Middle frontal gyrus (tissue), 1 donor: ENCODE measurements around the gene SLC10A7.
"Not testable (repeated sequence)": the region's sequence is repeated elsewhere in the genome, so short reads cannot be mapped to it uniquely, and the experiment has no call there.

Experiments
- DNase-seq: peaks from one replicate; pipeline ENCODE4 v3.0.0-alpha.2; 2015; ENCODE audit warnings: low spot score; ENCODE audit errors: extremely low spot score

SLC10A7 gene

GRCh38 chr4:146367347-146367746 is 154.4 kb downstream of the SLC10A7 start:
- DNase-seq = no peak

- no peak for DNase-seq
These were observed 162.0 kb downstream of the SLC10A7 start for GRCh38 chr4:146359771-146360170.

- DNase-seq = not testable (repeated sequence)
These were observed 171.6 kb downstream of the SLC10A7 start for GRCh38 chr4:146350114-146350513.

GRCh38 chr4:146349306-146349705 is 172.4 kb downstream of the SLC10A7 start:
- DNase-seq = no peak

- no peak for DNase-seq
These were observed 173.9 kb downstream of the SLC10A7 start for GRCh38 chr4:146347822-146348221.

GRCh38 chr4:146346276-146346675 is 175.5 kb downstream of the SLC10A7 start:
- no peak for DNase-seq

GRCh38 chr4:146343776-146344175 is 178.0 kb downstream of the SLC10A7 start:
- no peak for DNase-seq

- DNase-seq = no peak
These were observed 178.5 kb downstream of the SLC10A7 start for GRCh38 chr4:146343199-146343598.

- DNase-seq = no peak
These were observed 179.0 kb downstream of the SLC10A7 start for GRCh38 chr4:146342600-146343192.

- DNase-seq = no peak
These were observed 180.9 kb downstream of the SLC10A7 start for GRCh38 chr4:146340798-146341197.

GRCh38 chr4:146338512-146338911 is 183.2 kb downstream of the SLC10A7 start:
- no peak for DNase-seq

GRCh38 chr4:146336410-146336807 is 185.3 kb downstream of the SLC10A7 start:
- DNase-seq = no peak

GRCh38 chr4:146335763-146336409 is 185.9 kb downstream of the SLC10A7 start:
- DNase-seq = no peak

GRCh38 chr4:146334862-146335449 is 186.8 kb downstream of the SLC10A7 start:
- no peak for DNase-seq

GRCh38 chr4:146333895-146334262 is 187.9 kb downstream of the SLC10A7 start:
- no peak for DNase-seq

- no peak for DNase-seq
These were observed 188.4 kb downstream of the SLC10A7 start for GRCh38 chr4:146333187-146333894.

GRCh38 chr4:146330392-146330791 is 191.3 kb downstream of the SLC10A7 start:
- no peak for DNase-seq

- no peak for DNase-seq
These were observed 192.6 kb downstream of the SLC10A7 start for GRCh38 chr4:146329050-146329716.

- DNase-seq = no peak
These were observed 193.7 kb downstream of the SLC10A7 start for GRCh38 chr4:146327859-146328650.

GRCh38 chr4:146318894-146319293 is 202.8 kb downstream of the SLC10A7 start:
- no peak for DNase-seq

GRCh38 chr4:146317783-146318182 is 204.0 kb downstream of the SLC10A7 start:
- DNase-seq = no peak
